Posterior vena cava (tissue), 2 donors: ENCODE measurements around the gene EXOC8. TPM values are rescaled to one million over a fixed set of nuclear protein-coding genes. Genes with fewer than 3 reads are reported as not detected.
"Not testable (repeated sequence)": the region's sequence is repeated elsewhere in the genome, so short reads cannot be mapped to it uniquely, and the experiment has no call there.

Experiments used
- DNase-seq: peaks from one replicate; pipeline ENCODE4 v3.0.0-alpha.2; 2020; ENCODE audit warnings: low spot score
- intact Hi-C, 2 donors: fragments of 100-400 bp; cut with DNase I; formaldehyde crosslinking; loops; one replicate each; pipeline versions ENCODE4 v1.14.1 to v1.14.2; 2022 to 2023
- total RNA-seq, 2 donors: library from RNA; stranded (reverse); fragmentation: NEBNext Ultra II Directional; extraction: Animal tissue kit (Norgen Biotek cat#: 25700); gene quantifications; one replicate each; pipeline ENCODE4 v1.2.1, GENCODE V29; 2021
- donor health status: DM: yes; HTN: yes; CAD: no.
- donor health status: DM: yes; HTN: yes; CAD: no.

EXOC8 gene
- total RNA-seq, 2 donors from 2014 or later, result 12.5 to 15.7 TPM

GRCh38 chr1:231357831-231358354, 20.2 kb upstream of the EXOC8 start:
- DNase-seq, result no peak
- intact Hi-C loops, result loop anchor here (10.0 kb wide), 2 partner anchors 167 to 247 kb away; partner anchors contain the start of gene TSNAX (in 1 of the 2)

DNA sequence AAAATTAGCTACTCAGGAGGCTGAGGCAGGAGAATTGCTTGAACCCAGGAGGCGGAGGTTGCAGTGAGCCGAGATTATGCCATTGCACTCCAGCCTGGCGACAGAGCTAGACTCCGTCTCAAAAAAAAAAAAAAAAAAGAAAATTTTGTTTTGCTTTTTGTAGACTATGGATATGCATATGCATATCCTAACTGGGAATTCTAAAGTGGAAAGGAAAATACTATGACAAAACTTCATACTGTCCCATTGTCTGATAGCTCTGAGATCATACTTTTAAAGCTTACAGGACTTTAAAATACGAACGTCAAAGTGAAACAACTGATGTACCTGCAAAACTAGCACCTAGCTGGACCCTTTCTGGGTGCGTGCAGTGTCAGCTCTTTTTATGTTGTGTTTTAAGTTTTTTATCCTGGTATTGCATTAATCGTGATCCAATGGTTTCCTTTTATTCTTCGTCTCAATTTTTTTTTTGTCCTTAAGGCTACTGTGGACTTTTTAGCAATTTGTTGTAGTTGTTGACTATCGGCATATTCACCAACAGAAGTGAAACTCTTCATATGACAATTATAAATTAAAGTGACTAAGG, 19.6 kb upstream of the EXOC8 start:
- intact Hi-C loops, result loop anchor here (10.0 kb wide), 2 partner anchors 168 to 248 kb away; partner anchors contain the start of gene TSNAX (in 1 of the 2)

GRCh38 chr1:231355171-231355570, 17.5 kb upstream of the EXOC8 start:
- intact Hi-C loops, result loop anchor here (10.0 kb wide), 2 partner anchors 170 to 250 kb away; partner anchors contain the start of gene TSNAX (in 1 of the 2)
- no peak for DNase-seq

More for the DNA sequence above, 19.6 kb upstream of the EXOC8 start:
- DNase-seq, result no peak

- intact Hi-C loops, result loop anchor here (10.0 kb wide), 2 partner anchors 170 to 250 kb away; partner anchors contain the start of gene TSNAX (in 1 of the 2)
- DNase-seq, result no peak
Observed at GRCh38 chr1:231354330-231355020, 16.8 kb upstream of the EXOC8 start.

GRCh38 chr1:231353086-231353485, 15.4 kb upstream of the EXOC8 start:
- intact Hi-C loops, result loop anchor here (10.0 kb wide), 2 partner anchors 172 to 252 kb away; partner anchors contain the start of gene TSNAX (in 1 of the 2)

DNA sequence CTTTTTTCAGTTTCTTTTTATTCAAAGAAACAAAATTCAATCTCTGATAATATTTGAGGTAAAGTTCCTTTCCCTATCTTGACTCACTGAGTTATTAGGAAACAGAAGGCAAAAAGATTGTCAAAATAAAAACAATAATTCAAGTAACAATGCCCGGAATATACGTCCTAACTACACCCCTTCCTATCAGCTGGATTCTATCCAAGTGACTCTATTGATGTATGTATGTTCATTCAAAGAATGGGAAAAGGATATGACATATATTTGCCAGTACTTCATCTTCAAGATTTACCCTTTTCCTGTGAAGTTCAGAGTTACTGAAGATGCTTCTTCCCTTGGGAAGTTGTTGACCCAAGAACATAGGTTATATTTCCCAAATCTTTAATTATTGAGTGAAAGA, 14.2 kb upstream of the EXOC8 start:
- no peak for DNase-seq
- intact Hi-C loops, result loop anchor here (10.0 kb wide), 2 partner anchors 173 to 253 kb away; partner anchors contain the start of gene TSNAX (in 1 of the 2)

More at GRCh38 chr1:231353086-231353485, 15.4 kb upstream of the EXOC8 start:
- DNase-seq, result no peak

DNA sequence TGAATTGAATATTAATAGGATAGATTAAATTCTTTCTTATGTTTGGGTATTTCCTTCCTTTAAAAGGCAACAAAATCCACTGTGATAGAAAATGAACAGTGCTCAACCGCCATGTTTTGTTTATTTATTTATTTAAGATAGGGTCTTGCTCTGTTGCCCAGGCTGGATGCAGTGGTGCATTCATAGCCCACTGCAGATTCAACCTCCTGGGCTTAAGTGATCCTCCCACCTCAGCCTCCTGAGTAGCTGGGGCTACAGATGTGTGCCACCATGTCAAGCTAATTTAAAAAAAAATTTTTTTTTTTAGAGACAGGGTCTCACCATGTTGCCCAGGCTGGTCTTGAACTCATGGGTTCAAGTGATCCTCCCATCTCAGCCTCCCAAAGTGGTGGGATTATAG, 11.2 kb upstream of the EXOC8 start:
- intact Hi-C loops, DNase-seq: not testable (repeated sequence)

- intact Hi-C loops, result no loop called here
- DNase-seq, result no peak
Observed at GRCh38 chr1:231348442-231348841, 10.8 kb upstream of the EXOC8 start.

GRCh38 chr1:231347961-231348360, 10.3 kb upstream of the EXOC8 start:
- intact Hi-C loops, result no loop called here
- DNase-seq, result no peak

DNA sequence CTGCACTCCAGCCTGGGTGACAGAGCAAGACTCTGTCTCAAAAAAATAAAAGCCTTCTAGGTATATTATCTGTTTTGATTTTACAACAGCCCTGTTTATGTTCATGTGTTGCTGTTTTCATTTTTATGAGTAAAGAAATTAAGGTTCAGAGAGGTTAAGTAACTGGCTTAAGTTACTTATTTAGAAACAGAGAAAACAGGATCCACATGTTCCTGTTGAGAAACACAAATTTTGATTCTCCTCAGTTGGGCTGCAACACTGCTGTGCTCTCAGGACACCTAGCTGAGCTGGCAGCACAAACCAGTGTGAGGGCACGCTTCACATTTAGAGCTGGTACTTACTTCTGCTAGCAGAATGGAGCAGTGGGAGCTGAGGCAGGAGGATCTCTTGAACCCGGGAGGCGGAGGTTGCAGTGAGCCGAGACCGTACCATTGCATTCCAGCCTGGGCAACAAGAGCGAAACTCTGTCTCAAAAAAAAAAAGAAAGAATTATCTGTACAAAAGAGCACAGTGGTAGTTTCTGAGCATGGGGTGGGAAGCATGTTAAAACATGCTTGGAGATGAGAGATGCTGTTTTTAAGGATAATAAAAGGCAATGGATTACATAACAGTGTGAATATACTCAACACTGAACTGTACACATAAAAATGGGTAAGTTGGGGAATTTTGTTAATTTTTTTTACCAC, 2.8 kb upstream of the EXOC8 start:
- DNase-seq, result no peak
- intact Hi-C loops, result no loop called here

DNA sequence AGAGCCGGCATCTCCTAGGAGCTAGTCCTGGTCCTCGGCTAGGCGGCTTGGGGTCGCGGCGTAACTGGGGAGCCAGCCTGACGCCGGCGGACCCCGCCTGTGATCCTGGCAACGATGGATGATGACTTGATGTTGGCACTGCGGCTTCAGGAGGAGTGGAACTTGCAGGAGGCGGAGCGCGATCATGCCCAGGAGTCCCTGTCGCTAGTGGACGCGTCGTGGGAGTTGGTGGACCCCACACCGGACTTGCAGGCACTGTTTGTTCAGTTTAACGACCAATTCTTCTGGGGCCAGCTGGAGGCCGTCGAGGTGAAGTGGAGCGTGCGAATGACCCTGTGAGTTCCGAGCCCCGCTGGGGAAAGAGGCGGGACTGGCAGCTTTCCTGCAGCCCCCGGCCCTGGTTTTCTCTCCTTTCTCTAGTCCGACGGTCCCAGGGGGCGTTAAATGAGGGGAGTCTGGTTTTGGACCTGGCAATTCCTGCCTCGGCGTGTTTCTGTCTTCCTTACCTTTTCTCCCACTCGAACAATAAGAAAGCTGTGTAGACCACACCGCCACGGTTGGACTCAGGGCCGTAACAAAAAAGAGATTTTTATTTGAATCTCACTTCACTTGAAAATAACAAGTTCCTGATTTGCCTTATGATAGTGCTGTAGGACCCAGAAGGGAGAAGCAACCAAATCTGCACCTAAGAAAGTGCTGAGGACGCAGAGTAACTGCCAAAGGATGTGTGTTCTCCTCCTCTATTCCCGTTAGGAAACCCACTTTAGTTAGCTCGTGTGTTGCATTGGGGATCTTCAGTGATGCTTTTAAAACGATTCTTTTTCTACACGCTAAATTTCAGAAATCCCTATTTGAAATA, 847 bp upstream of the EXOC8 start, which contains the start of gene SPRTN:
Gene SPRTN (plus strand): TSS at position 24 of the 859 bp plus-strand sequence. CDS start 91 bp downstream, at position 115.
- intact Hi-C loops, result no loop called here
- no peak for DNase-seq

- intact Hi-C loops, result no loop called here
- DNase-seq, result peak; percentile 85
Observed at GRCh38 chr1:231337043-231337471, 595 bp downstream of the EXOC8 start.

DNA sequence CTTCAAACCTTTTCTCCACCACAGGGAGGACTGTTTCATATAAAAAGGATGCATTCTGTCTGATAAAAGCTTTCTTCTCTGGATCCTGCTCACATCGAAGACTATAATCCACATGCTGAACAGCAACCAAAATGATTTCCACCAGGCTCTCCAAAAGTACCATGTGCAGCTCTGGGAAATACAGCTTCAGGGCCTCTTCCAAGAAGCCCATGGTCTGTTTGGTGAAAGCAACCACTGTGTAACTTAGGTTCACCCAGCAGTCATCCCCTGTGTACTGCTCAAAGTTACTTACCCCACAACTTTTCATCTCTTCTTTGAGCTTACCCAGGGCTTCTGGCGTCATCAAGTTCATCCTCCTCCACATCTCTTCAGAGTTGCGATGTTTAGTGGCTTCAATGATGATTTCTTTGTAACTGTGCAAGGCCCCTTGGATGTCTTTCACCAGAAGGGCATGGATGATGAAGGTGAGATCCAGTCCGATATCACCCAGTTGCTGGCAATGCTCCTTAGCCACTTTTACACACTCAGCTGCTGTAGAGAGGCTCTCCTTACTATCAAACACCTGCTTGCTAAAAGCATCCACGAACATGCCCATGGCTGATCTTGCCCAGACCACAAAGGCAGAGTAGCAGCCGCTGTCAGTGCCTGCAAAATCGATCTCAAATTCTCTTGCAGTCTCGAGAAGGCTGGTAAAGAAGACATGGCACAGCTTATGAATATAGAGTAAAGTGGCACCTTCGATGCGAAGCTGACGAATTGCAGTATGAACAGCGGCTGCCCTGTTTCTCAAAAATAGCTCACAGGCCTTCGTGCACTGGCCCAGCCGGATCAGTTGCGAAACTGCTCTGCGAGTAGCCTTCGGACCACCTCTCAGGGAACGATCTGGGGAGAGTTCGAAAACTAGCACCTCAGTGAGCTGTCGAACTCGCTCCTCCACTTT, 1.7 kb downstream of the EXOC8 start:
- DNase-seq, result no peak
- intact Hi-C loops, result no loop called here

DNA sequence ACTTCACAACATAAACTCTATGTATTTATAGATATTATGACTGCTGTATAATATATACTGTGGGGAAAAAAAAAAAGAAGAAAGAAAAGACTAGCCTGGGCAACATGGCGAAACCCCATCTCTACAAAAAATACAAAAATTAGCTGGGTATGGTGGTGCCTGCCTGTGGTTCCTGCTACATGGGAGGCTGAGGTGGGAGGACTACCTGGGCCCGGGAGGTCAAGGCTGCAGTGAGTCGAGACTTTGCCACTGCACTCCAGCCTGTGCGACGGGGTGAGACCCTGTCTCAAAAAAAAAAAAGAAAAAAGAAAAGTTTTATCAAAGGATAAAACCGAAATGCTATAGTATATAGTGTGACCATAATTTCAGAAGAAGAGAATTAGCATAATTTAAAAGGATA, 2.7 kb downstream of the EXOC8 start:
- intact Hi-C loops, result no loop called here
- no peak for DNase-seq

- intact Hi-C loops, result no loop called here
- DNase-seq, result no peak
Observed at GRCh38 chr1:231334079-231334666, 3.5 kb downstream of the EXOC8 start.

- DNase-seq, result no peak
- intact Hi-C loops, result no loop called here
Observed at GRCh38 chr1:231332761-231333160, 4.9 kb downstream of the EXOC8 start.

DNA sequence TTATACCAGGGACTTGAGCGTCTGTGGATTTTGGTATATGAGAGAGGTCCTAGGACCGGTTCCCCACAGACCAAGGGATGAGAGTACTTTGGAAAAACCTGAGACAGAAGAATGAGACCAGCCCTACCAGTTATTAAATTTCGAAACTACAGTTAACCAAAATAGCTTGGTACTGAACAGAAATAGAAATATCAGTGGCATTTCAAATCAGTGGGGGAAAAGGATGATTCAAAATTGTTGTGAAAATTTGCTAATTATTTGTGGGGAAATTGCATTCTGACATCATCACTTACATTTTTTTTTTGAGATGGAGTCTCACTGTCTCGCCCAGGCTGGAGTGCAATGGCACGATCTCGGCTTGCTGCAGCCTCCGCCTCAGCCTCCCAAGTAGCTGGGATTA, 8.2 kb downstream of the EXOC8 start:
- intact Hi-C loops, result no loop called here
- DNase-seq, result no peak
